Panc1 (cell line): ENCODE measurements around the gene IGSF21. TPM values are rescaled to one million over a fixed set of nuclear protein-coding genes. Genes with fewer than 3 reads are reported as not detected.
A peak's percentile ranks its signal among the peaks of the same experiment; 100 is the strongest.

ENCODE experiments used
- ATAC-seq: fragments of 200-7000 bp; cut with Tn5 transposase; 2 replicates; pipeline ENCODE4 v1.9.1; 2020; ENCODE audit warnings: mild to moderate bottlenecking, moderate library complexity
- BruUV-seq: library from RNA; stranded (reverse); fragments of 400-500 nt; replicated peaks from 2 replicates; lab custom pipeline; 2021; lab: Mats Ljungman, UMichigan
- CTCF ChIA-PET: fragments of 300-600 bp; sonication (Branson Sonifier 250); formaldehyde crosslinking; loops from one replicate; lab custom pipeline; 2022; ENCODE audit warnings: antibody characterized with exemption; lab: Charles Lee
- POLR2A ChIA-PET: fragments of 300-600 bp; sonication (Branson Sonifier 250); formaldehyde crosslinking; loops from one replicate; lab custom pipeline; 2022; ENCODE audit warnings: antibody characterized with exemption; lab: Charles Lee
- DNase-seq: peaks from one replicate; pipeline ENCODE4 v3.0.0-alpha.2; 2010; ENCODE audit warnings: low read depth, low spot score
- H3K27ac ChIP-seq: 2 replicates; pipeline ENCODE4 v1.5.1; 2011; ENCODE audit warnings: mild to moderate bottlenecking, low read length, inconsistent platforms
- H3K27me3 ChIP-seq: fragments of 200-500 bp; sonication (Bioruptor generic); 2 replicates; pipeline ENCODE4 v1.6.0; 2014; ENCODE audit warnings: low read length, inconsistent platforms; ENCODE audit not compliant: control insufficient read depth, insufficient read depth
- H3K36me3 ChIP-seq: fragments of 200-500 bp; sonication (Bioruptor generic); 2 replicates; pipeline ENCODE4 v1.5.1; 2014; ENCODE audit warnings: inconsistent platforms, mild to moderate bottlenecking, low read length, moderate library complexity; ENCODE audit not compliant: control insufficient read depth, insufficient read depth
- H3K4me1 ChIP-seq: 2 replicates; pipeline ENCODE4 v1.5.1; 2011; ENCODE audit warnings: inconsistent platforms, mild to moderate bottlenecking, low read length, moderate library complexity; ENCODE audit not compliant: control insufficient read depth, insufficient read depth
- H3K4me3 ChIP-seq, 2 experiments: 2 replicates each; pipeline ENCODE4 v1.5.1; 2011 to 2012; ENCODE audit warnings: low read depth in 2 of 2, low read length in 2 of 2, mild to moderate bottlenecking in 2 of 2, inconsistent platforms in 1 of 2, moderate library complexity in 1 of 2
- H3K9me3 ChIP-seq: fragments of 200-500 bp; sonication (Bioruptor generic); 2 replicates; pipeline ENCODE4 v1.5.1; 2014; ENCODE audit warnings: low read depth, mild to moderate bottlenecking, inconsistent platforms, low read length, moderate library complexity; ENCODE audit not compliant: control insufficient read depth, insufficient read depth
- POLR2AphosphoS5 ChIP-seq: IDR thresholded peaks from 2 replicates; pipeline ENCODE4 v1.6.1; 2012; ENCODE audit warnings: mild to moderate bottlenecking, low read depth, low read length, moderate library complexity
- SIN3A ChIP-seq: IDR thresholded peaks from 2 replicates; pipeline ENCODE4 v1.6.1; 2012; ENCODE audit warnings: low read depth, mild to moderate bottlenecking, low read length, moderate library complexity, borderline replicate concordance; ENCODE audit not compliant: insufficient read depth
- TCF7L2 ChIP-seq: IDR thresholded peaks from 2 replicates; pipeline ENCODE4 v1.6.1; 2011; ENCODE audit warnings: mild to moderate bottlenecking, low read depth, low read length, inconsistent platforms
- in situ Hi-C: cut with HindIII; loops from 2 replicates; pipeline ENCODE4 v1.10.0; 2016; ENCODE audit warnings: low sequenced_read_pairs, low pct_unique_long_range_greater_than_20kb
- intact Hi-C: fragments of 100-400 bp; cut with micrococcal nuclease; formaldehyde crosslinking; loops from one replicate; pipeline ENCODE4 v1.10.0; 2022; ENCODE audit not compliant: unreplicated experiment
- total RNA-seq: library from RNA; stranded (reverse); gene quantifications from one replicate; pipeline ENCODE4 v1.2.1, GENCODE V29; 2021; ENCODE audit not compliant: unreplicated experiment
- TF ChIP-seq, protein P1 (sequence below), 2 experiments: IDR thresholded peaks; 2 replicates each; pipeline ENCODE4 v1.6.1; 2011 to 2012; ENCODE audit warnings: low read depth in 2 of 2, control low read depth in 1 of 2, low read length in 1 of 2, mild to moderate bottlenecking in 1 of 2, moderate library complexity in 1 of 2; ENCODE audit not compliant: insufficient read depth in 1 of 2
- TF ChIP-seq, protein P2 (sequence below): fragments of 450-650 bp; IDR thresholded peaks from 2 replicates; pipeline ENCODE4 v1.5.1; 2017; ENCODE audit warnings: mild to moderate bottlenecking

Gene IGSF21
- total RNA-seq, 1 experiment from 2014 or later, result not detected

DNA sequence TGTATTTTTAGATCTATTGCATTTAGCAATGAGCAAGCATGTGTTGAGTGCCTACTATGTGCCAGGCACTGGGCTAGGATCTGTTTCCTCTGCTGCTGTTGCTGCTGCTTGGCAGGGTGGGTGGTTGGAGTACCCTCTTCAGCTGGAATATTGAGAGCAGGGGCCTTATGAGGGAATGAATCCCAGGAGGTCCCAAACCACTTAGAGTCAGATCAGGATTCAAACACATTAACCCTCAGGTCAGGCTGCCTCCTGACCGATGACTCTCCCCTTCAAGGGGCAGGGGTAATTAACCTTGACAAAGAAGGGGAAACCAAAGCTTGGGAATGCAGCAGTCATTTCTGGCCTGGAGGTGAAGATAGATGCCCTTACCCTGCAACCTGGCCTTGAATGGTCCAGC, 138.0 kb downstream of the IGSF21 start:
- ATAC-seq (no peak), DNase-seq (no peak)
- Histone ChIP-seq H3K4me3 (no peak overlapping the region), H3K36me3 (no peaks in the 10 kb centered on the region), H3K9me3 (no peaks in the 10 kb centered on the region), H3K27me3 (peaks cover 17% of the 10 kb centered on the region; the same call in 1 of the 2 replicates), H3K27ac (no peak overlapping the region), H3K4me1 (no peaks in the 10 kb centered on the region)
- no TSS peak for BruUV-seq
- in situ Hi-C loops, result no loop called here
- ChIA-PET POLR2A (no interaction called here), CTCF (no interaction called here)
- intact Hi-C loops, result no loop called here
- TF ChIP-seq SIN3A (no peak), POLR2AphosphoS5 (no peak), TCF7L2 (no peak)
- TF ChIP-seq, protein P1, sequence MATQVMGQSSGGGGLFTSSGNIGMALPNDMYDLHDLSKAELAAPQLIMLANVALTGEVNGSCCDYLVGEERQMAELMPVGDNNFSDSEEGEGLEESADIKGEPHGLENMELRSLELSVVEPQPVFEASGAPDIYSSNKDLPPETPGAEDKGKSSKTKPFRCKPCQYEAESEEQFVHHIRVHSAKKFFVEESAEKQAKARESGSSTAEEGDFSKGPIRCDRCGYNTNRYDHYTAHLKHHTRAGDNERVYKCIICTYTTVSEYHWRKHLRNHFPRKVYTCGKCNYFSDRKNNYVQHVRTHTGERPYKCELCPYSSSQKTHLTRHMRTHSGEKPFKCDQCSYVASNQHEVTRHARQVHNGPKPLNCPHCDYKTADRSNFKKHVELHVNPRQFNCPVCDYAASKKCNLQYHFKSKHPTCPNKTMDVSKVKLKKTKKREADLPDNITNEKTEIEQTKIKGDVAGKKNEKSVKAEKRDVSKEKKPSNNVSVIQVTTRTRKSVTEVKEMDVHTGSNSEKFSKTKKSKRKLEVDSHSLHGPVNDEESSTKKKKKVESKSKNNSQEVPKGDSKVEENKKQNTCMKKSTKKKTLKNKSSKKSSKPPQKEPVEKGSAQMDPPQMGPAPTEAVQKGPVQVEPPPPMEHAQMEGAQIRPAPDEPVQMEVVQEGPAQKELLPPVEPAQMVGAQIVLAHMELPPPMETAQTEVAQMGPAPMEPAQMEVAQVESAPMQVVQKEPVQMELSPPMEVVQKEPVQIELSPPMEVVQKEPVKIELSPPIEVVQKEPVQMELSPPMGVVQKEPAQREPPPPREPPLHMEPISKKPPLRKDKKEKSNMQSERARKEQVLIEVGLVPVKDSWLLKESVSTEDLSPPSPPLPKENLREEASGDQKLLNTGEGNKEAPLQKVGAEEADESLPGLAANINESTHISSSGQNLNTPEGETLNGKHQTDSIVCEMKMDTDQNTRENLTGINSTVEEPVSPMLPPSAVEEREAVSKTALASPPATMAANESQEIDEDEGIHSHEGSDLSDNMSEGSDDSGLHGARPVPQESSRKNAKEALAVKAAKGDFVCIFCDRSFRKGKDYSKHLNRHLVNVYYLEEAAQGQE (IDR thresholded peaks at IDR 0.05; ENCODE audit: insufficient read depth in 1 of 2, low read depth in 2 of 2, low read length in 1 of 2), result no peak
- TF ChIP-seq, protein P2, sequence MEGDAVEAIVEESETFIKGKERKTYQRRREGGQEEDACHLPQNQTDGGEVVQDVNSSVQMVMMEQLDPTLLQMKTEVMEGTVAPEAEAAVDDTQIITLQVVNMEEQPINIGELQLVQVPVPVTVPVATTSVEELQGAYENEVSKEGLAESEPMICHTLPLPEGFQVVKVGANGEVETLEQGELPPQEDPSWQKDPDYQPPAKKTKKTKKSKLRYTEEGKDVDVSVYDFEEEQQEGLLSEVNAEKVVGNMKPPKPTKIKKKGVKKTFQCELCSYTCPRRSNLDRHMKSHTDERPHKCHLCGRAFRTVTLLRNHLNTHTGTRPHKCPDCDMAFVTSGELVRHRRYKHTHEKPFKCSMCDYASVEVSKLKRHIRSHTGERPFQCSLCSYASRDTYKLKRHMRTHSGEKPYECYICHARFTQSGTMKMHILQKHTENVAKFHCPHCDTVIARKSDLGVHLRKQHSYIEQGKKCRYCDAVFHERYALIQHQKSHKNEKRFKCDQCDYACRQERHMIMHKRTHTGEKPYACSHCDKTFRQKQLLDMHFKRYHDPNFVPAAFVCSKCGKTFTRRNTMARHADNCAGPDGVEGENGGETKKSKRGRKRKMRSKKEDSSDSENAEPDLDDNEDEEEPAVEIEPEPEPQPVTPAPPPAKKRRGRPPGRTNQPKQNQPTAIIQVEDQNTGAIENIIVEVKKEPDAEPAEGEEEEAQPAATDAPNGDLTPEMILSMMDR, result no peak

DNA sequence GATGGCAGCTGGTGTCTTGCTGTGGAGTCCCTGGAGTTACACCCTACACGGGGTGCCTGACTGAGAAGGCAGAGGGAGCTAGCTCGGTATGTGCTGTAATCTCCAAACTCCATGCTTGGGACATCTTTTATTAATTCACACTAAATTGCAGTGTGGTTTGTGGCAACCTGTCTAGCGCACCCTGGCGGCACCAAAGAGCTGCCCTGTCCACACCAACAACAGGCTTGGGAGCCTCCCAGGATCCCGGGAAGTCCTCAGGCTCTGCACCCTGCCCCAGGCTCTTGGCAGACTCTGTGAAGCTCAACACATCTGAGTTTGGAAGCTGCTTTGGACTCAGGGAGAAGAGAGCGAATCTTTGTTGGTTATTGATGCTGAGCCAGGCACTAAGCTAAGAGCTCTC, 138.9 kb downstream of the IGSF21 start:
- in situ Hi-C loops, result no loop called here
- H3K4me3 ChIP-seq, result no peak overlapping the region
- ChIA-PET POLR2A (no interaction called here), CTCF (interaction anchor here (0.7 kb wide), 2 partner anchors 15 to 316 kb away, joined by 6 to 7 read pairs; no protein-coding TSS in a partner anchor)
- ATAC-seq (peak; percentile 63; the same call in 1 of the 2 replicates), DNase-seq (no peak)
- no peaks in the 10 kb centered on the region for H3K36me3 ChIP-seq
- no peaks in the 10 kb centered on the region for H3K4me1 ChIP-seq
- no peak overlapping the region for H3K27ac ChIP-seq
- intact Hi-C loops, result no loop called here
- peaks cover 21% of the 10 kb centered on the region for H3K27me3 ChIP-seq
- TF ChIP-seq, protein P2, result peak; percentile 58
- TF ChIP-seq SIN3A, result no peak
- no peaks in the 10 kb centered on the region for H3K9me3 ChIP-seq
- BruUV-seq, result no TSS peak
